Bronchial epithelial cell (primary cell): ENCODE results near the gene MRPS33. TPM values are rescaled to one million over a fixed set of nuclear protein-coding genes. Genes with fewer than 3 reads are reported as not detected.

ENCODE experiments used
- DNase-seq: peaks from one replicate; pipeline ENCODE4 v3.0.0-alpha.2; 2010; ENCODE audit warnings: low read depth
- FAIRE-seq: peaks from 2 replicates; lab custom pipeline; 2011; peaks lifted over from hg19 to GRCh38; lab: Jason Lieb, UNC
- H3K27me3 ChIP-seq: 2 replicates; pipeline ENCODE4 v1.5.1; 2011; ENCODE audit warnings: low read length; ENCODE audit not compliant: control insufficient read depth, insufficient read depth
- H3K36me3 ChIP-seq: 2 replicates; pipeline ENCODE4 v1.5.1; 2011; ENCODE audit warnings: low read length; ENCODE audit not compliant: control insufficient read depth, insufficient read depth
- H3K4me3 ChIP-seq: 2 replicates; pipeline ENCODE4 v1.5.1; 2011; ENCODE audit warnings: mild to moderate bottlenecking, low read depth, low read length, control low read depth
- CTCF ChIP-seq: IDR thresholded peaks from 2 replicates; pipeline ENCODE4 v1.5.1; 2011; ENCODE audit warnings: mild to moderate bottlenecking, moderate library complexity, low read length, control low read depth, inconsistent platforms; ENCODE audit not compliant: insufficient read depth, severe bottlenecking
- total RNA-seq: library from RNA; depleted of rRNA; stranded (reverse); fragments of >200 nt; gene quantifications from 2 replicates; pipeline ENCODE4 v1.2.1, GENCODE V29; 2014

The MRPS33 gene
- total RNA-seq, result 25.3 and 56.6 TPM in 2 replicates

GRCh38 chr7:141014524-141015395, at the start of gene MRPS33:
TSS of gene MRPS33 (minus strand) at chr7:141014952. CDS start at chr7:141010633, 4,319 bp downstream.
- peak; percentile 88 for DNase-seq
- no peak for FAIRE-seq
- peak; percentile 91 for TF ChIP-seq CTCF

DNA sequence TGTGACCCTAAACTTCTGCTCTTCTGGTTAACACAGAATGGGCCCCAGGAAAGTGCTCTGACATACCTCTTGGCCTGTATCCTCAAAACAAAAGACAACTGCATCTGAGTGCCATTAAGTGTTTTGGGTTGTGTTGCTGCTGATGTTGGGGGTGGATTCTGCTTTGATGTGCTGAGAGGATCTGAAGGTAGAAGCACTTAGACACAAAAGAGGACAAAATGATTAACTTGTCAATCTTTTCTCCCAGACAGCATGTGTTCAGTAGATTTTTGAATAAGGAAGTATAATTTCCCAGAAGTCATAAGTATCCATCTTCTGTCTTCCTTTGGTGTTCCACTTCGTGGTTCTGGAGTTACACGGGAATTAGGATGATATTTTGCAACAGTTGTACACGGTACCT, 43.0 kb upstream of the MRPS33 start:
- no peak overlapping the region for H3K4me3 ChIP-seq
- FAIRE-seq (no peak), DNase-seq (no peak)
- H3K27me3 ChIP-seq, result no peaks in the 10 kb centered on the region
- no peaks in the 10 kb centered on the region for H3K36me3 ChIP-seq
- no peak for TF ChIP-seq CTCF

More at GRCh38 chr7:141014524-141015395, at the start of gene MRPS33:
- Histone ChIP-seq H3K27me3 (no peaks in the 10 kb centered on the region), H3K36me3 (no peaks in the 10 kb centered on the region), H3K4me3 (peak within 1 kb of the TSS; percentile 60)

DNA sequence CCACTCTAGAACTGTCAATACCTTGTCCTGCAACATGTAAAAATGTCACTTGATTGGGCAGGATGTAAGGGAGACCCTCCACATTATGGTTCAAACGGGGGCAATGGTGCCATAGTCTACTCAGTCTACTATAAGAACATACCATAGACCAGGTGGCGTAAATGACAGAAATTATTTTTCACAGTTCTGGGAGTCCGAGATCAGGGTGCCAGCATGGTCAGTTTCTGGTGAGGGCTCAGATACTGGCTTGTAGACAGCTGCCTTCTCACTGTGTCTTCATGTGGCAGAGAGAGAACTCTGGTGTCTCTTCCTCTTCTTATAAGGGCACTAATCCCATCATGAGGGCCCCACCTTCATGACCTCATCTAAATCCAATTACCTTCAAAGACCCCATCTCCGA, 40.4 kb upstream of the MRPS33 start:
- TF ChIP-seq CTCF, result no peak
- DNase-seq (no peak), FAIRE-seq (no peak)
- Histone ChIP-seq H3K4me3 (no peak overlapping the region), H3K36me3 (no peaks in the 10 kb centered on the region), H3K27me3 (no peaks in the 10 kb centered on the region)

GRCh38 chr7:141053626-141054025, 38.9 kb upstream of the MRPS33 start:
- H3K27me3 ChIP-seq, result no peaks in the 10 kb centered on the region
- no peak for DNase-seq

GRCh38 chr7:141045842-141046620, 31.3 kb upstream of the MRPS33 start:
- Histone ChIP-seq H3K4me3 (no peak overlapping the region), H3K36me3 (no peaks in the 10 kb centered on the region), H3K27me3 (no peaks in the 10 kb centered on the region)
- DNase-seq (no peak), FAIRE-seq (no peak)
- TF ChIP-seq CTCF, result no peak

More at GRCh38 chr7:141053626-141054025, 38.9 kb upstream of the MRPS33 start:
- no peak for FAIRE-seq
- no peak for TF ChIP-seq CTCF
- Histone ChIP-seq H3K36me3 (no peaks in the 10 kb centered on the region), H3K4me3 (no peak overlapping the region)
